BJ (cell line): Measurements from ENCODE around the gene ANKS1A. TPM values are rescaled to one million over a fixed set of nuclear protein-coding genes. Genes with fewer than 3 reads are reported as not detected.

ENCODE experiments used
- CTCF ChIA-PET: fragments of 350-600 bp; formaldehyde crosslinking; extraction: SDS; loops from one replicate; lab custom pipeline; 2021; ENCODE audit warnings: antibody characterized with exemption, inconsistent platforms; lab: Yijun Ruan, JAX
- POLR2A ChIA-PET: fragments of 300-600 bp; sonication (Branson Sonifier 250); formaldehyde crosslinking; extraction: SDS; loops from one replicate; lab custom pipeline; 2021; ENCODE audit warnings: antibody characterized with exemption; lab: Charles Lee
- DNase-seq: peaks from one replicate; pipeline ENCODE4 v3.0.0-alpha.2; 2011; ENCODE audit warnings: low read depth
- H3K27me3 ChIP-seq: 2 replicates; pipeline ENCODE4 v1.6.0; 2011; ENCODE audit warnings: low read length; ENCODE audit not compliant: control insufficient read depth, insufficient read depth
- H3K36me3 ChIP-seq: 2 replicates; pipeline ENCODE4 v1.5.1; 2011; ENCODE audit warnings: low read length; ENCODE audit not compliant: control insufficient read depth, insufficient read depth
- H3K4me3 ChIP-seq: 2 replicates; pipeline ENCODE4 v1.5.1; 2011; ENCODE audit warnings: low read depth, mild to moderate bottlenecking, control low read depth, low read length
- CTCF ChIP-seq: IDR thresholded peaks from 2 replicates; pipeline ENCODE4 v1.5.1; 2011; ENCODE audit warnings: low read depth, mild to moderate bottlenecking, control low read depth, inconsistent platforms, low read length, moderate library complexity; ENCODE audit not compliant: insufficient read depth
- polyA plus RNA-seq: library from polyadenylated mRNA; depleted of rRNA; stranded (reverse); fragments of >200 nt; gene quantifications from 2 replicates; pipeline ENCODE4 v1.2.3, GENCODE V29; 2011

ANKS1A gene
- polyA plus RNA-seq, 1 experiment, result 4.2 TPM

GRCh38 chr6:35059596-35060345 is 170.7 kb downstream of the ANKS1A start:
- no peak overlapping the region for H3K4me3 ChIP-seq
- POLR2A ChIA-PET, result no interaction called here
- H3K27me3 ChIP-seq, result no peaks in the 10 kb centered on the region
- CTCF ChIA-PET, result no interaction called here
- DNase-seq, result no peak
- H3K36me3 ChIP-seq, result peaks cover 12% of the 10 kb centered on the region
- no peak for TF ChIP-seq CTCF

GRCh38 chr6:35061102-35061615 is 172.1 kb downstream of the ANKS1A start:
- peaks cover 14% of the 10 kb centered on the region for H3K36me3 ChIP-seq
- no peak overlapping the region for H3K4me3 ChIP-seq
- CTCF ChIA-PET, result interaction anchor here (0.9 to 1.3 kb wide), 3 partner anchors 8 to 47 kb away, joined by 3 to 4 read pairs (median 4); no protein-coding TSS in a partner anchor
- no peaks in the 10 kb centered on the region for H3K27me3 ChIP-seq
- POLR2A ChIA-PET, result no interaction called here
- TF ChIP-seq CTCF, result no peak
- no peak for DNase-seq

- peaks cover 15% of the 10 kb centered on the region for H3K36me3 ChIP-seq
- TF ChIP-seq CTCF, result no peak
- no peak overlapping the region for H3K4me3 ChIP-seq
- CTCF ChIA-PET, result interaction anchor here (0.9 to 1.4 kb wide), 5 partner anchors 7 to 47 kb away, joined by 3 to 4 read pairs (median 4); no protein-coding TSS in a partner anchor
- no peaks in the 10 kb centered on the region for H3K27me3 ChIP-seq
- POLR2A ChIA-PET, result no interaction called here
- DNase-seq, result no peak
These were observed 172.8 kb downstream of the ANKS1A start for GRCh38 chr6:35061651-35062410.

GRCh38 chr6:35062676-35063574 is 173.9 kb downstream of the ANKS1A start:
- POLR2A ChIA-PET, result no interaction called here
- no peak for TF ChIP-seq CTCF
- CTCF ChIA-PET, result interaction anchor here (1.4 to 2.3 kb wide), 2 partner anchors 11 to 15 kb away, joined by 4 to 6 read pairs; no protein-coding TSS in a partner anchor
- no peak for DNase-seq
- H3K36me3 ChIP-seq, result peaks cover 14% of the 10 kb centered on the region
- H3K4me3 ChIP-seq, result no peak overlapping the region
- H3K27me3 ChIP-seq, result no peaks in the 10 kb centered on the region
